ENCODE results near the gene ALKBH4.
A peak's percentile ranks its signal among the peaks of the same experiment; 100 is the strongest.
"Not testable (repeated sequence)": the region's sequence is repeated elsewhere in the genome, so short reads cannot be mapped to it uniquely, and the experiment has no call there.

Gene ALKBH4

DNA sequence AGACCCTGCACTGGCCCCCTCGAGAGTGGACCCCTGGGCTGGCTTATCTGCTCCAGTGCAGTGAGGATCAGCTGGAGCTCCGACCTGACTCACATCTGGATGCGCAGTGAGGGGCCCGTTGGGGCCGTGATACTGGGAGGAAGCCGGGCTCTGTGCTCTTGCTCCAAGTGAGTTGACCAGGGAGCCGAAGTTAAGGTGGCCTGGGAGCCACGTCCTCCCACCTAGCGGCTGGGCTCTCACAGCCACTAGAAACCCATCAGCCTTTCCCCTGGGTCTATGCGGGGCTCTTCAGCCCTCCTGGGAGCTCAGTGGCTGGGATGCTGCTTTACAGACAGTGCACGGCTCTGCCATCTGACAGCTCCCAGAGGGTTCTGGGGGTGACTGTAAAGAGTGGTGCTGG, 9.1 kb downstream of the ALKBH4 start:
- DNase-seq (ENCODE audit: low read depth in 1 of 2, low spot score in 1 of 2), result no peak

DNA sequence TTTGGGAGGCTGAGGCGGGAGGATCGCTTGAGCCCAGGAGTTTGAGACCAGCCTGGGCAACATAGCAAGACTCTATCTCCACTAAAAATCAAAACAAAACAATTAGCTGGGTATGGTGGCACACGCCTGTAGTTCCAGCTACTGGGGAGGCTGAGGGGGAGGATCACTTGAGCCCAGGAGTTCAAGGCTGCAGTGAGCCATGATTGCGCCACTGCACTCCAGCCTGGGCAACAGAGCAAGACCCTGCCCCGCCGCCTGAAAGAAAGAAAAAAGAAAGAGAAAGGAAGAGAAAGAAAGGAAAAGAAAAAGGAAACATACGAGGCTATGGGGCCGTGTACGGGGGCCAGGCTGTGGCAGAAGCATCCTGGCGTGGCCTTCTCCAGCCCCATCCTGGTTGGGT, 9.7 kb downstream of the ALKBH4 start:
- not testable (repeated sequence) for DNase-seq (ENCODE audit: low read depth in 1 of 2, low spot score in 1 of 2)

DNA sequence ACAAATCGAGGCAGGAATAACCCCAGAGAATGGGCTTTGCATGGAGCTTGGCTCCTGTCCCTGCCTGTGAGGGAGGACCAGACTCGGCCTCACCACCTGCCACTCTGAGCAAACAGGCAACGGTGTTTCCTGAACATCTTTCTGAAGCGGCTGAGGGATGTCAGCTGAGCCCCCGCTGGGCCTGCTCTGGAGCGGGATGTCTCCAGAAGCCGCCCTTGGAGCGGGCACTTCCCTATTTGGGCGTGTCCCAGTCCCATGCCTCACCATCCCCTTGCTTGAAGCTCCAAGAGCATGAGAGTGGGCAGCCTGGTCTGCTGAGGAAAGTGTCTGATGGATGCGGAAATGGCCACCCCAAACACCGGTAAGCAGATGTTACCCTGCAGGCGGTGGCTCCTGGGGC, 10.2 kb downstream of the ALKBH4 start:
- no peak for DNase-seq (ENCODE audit: low read depth in 1 of 2, low spot score in 1 of 2)

DNA sequence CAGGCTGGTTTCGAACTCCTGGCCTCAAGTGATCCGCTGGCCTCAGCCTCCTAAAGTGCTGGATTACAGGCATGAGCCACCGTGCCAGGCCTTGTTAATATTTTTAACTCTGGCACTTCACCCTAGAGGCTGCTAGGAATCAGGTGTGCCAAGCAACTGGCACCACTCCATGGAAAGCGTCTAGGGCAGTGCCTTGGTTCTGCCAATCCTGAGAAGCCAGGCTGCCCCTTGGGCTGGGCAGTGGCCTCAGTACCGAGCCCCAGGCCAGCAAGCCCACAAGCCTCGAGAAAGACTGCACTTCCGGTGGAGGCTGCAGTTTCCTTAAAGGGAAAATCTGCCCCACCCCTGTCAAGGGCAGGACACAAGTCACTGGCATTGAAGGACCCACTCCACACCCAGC, 11.3 kb downstream of the ALKBH4 start:
- no peak for DNase-seq (ENCODE audit: low read depth in 1 of 2, low spot score in 1 of 2)

DNA sequence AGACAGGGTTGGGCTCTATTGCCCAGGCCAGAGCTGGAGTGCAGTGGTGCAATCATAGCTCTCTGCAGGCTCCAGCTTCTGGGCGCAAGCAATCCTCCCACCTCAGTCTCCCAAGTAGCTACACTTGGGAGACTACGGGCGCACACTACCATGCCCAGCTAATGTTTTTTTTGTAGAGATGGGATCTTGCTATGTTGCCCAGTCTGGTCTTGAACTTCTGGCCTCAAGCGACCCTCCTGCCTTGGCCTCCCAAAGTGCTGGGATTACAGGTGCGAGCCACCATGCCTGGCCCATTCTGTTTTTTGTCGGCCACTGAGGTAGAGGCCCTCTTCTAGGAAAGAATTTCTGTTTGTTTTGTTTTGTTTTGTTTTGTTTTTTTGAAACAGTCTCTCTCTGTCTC, 12.2 kb downstream of the ALKBH4 start:
- DNase-seq (ENCODE audit: low read depth in 1 of 2, low spot score in 1 of 2), result no peak

DNA sequence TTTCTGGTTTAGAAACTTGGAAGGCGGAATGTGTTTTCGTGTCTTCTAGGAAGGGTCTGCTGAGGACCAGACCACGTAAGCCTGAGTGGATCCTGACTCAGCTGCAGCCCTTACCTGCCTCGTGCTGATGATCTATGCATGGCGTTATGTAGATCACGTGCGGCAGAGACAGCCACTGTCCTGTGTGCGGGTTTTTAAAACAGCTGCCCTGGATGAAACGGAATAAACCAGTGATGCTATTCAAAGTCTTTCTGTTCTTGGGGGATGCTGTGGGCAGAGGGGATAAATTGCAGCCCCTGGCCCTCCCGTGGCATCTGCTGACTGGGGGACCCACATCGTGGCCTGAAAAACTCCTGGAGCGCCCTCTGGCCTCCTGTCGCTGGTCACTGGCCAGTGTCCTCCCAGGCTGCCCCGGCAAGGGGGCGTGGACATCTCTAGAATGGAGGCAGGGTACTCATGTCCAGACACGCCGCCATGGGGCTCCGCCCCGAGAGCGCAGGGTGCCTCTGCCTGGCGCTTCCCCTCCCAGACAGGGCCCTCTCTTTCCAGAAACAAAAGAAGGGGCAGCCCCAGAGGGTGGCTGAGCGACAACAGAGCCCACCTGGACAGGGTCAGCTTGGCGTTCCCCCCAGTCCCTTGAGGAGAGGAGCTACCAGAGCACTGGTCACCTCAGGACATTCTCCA, 13.2 kb downstream of the ALKBH4 start:
- no peak for DNase-seq (ENCODE audit: low read depth in 1 of 2, low spot score in 1 of 2)

DNA sequence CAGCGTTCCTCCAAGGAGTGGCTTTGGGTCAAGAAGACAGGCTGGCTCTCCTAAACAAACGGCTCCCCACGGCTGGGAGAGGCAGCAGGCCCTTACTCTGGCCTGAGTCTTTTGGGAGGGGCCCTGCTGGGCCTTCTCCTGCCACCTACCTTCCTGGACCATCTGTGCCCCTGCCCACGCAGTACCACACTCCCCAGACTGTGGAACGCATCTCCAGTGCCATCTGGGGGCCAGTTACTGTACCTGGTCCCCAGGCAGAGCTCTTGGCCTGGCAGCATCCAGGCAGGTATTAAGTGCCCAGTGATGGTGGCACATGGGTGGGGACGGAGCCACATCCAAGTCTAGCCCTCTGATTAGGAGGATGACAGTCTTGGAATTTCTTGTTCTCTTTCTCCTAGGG, 14.4 kb downstream of the ALKBH4 start:
- DNase-seq (ENCODE audit: low read depth in 1 of 2, low spot score in 1 of 2), result peak; percentile 31 to 33

DNA sequence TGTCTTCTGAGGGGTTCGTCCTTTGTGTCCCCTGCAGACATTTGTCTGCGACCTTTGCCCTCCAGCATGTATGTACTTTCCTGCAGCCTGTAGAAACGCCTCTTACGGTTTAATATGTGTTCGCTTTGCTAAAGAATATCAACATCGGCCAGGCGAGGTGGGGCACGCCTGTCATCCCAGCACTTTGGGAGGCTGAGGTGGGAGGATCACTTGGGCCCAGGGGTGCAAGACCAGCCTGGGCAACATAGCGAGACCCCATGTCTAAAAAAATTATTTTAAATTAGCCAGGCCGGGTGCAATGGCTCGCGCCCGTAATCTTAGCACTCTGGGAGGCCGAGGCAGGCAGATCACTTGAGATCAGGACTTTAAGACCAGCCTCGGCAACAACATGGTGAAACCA, 15.5 kb downstream of the ALKBH4 start:
- DNase-seq (ENCODE audit: low read depth in 1 of 2, low spot score in 1 of 2), result no peak

DNA sequence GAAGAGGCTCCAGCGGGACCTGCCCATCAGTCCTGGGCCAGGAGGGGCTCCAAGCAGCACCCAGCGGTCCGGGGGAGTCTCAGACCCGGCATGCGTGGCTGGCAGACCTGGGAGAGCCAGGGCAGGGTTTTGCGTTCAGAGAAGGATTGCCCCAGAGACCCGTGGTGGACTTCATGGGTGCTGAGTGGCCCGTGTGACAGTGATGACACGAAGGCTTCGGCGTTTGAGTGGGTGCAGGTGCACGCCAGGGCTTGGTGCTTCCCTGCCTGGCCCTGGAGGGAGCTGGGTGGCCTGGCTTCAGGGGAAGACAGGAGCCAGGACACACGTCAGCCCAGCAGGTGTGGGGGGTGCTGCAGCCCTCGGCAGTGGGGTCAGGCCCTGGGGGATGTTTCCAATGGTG, 17.4 kb downstream of the ALKBH4 start:
- DNase-seq (ENCODE audit: low read depth in 1 of 2, low spot score in 1 of 2), result no peak

DNA sequence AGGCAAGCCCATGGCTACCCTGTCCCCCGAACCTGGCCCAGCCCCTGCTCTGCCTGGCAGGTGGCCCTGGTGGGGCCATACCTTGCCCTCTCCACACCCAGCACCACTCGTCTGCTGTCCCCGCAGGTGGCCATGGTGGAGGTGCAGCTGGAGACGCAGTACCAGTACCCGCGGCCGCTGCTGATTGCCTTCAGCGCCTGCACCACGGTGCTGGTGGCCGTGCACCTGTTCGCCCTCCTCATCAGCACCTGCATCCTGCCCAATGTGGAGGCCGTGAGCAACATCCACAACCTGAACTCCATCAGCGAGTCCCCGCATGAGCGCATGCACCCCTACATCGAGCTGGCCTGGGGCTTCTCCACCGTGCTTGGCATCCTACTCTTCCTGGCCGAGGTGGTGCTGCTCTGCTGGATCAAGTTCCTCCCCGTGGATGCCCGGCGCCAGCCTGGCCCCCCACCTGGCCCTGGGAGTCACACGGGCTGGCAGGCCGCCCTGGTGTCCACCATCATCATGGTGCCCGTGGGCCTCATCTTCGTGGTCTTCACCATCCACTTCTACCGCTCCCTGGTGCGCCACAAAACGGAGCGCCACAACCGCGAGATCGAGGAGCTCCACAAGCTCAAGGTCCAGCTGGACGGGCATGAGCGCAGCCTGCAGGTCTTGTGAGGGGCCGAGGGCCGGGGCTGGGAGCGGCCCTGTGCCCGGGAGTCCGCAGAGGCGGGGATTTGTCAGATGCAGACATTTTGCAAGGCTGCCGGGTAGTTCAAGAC, 18.1 kb downstream of the ALKBH4 start:
- no peak for DNase-seq (ENCODE audit: low read depth in 1 of 2, low spot score in 1 of 2)

DNA sequence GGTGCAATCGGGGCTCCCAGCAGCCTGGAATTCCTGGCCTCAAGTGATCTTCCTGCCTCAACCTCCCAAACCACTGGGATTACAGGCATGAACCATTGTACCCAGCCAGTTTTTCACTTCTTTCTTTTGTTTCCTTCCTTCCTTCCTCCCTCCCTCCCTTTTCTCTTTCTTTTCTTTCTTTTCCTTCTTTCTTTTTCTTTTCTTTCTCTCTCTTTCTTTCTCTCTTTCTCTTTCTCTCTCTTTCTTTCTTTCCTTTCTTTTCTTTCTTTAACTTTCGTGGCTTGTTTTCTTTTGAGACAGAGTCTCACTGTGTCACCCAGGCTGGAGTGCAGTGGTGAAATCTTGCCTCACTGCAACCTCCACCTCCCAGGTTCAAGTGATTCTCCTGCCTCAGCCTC, 19.0 kb downstream of the ALKBH4 start:
- DNase-seq (ENCODE audit: low read depth in 1 of 2, low spot score in 1 of 2), result no peak

DNA sequence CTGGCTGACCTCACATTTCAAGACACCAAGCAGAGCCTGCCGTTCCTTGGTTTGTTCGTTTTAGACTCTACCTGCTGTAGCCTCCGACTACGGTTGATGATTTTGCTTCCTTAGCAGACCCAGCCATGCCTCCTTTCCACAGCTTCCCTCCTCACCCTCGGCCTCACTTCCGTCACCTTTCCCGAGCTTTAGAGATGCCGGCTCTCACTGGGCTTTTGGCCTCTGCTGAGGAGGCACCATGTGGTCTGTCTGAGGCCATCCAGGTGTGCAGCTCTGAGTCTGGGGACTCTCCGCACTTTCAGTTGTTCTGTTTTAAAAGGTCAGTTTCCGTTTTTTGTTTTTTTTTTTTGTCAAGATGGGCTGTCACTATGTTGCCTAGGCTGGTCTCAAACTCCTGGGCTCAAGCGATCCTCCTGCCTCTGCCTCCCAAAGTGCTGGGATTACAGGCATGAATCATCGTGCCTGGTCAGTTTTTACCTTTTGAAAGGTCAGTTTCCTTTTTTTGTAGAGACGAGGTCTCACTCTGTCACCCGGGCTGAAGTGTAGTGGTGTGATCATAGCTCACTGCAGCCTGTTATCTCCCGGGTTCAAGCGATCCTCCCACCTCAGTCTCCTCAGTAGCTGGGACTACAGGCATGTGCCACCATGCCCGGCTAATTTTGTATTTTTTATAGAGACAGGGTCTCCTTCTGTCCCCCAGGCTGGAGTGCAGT, 19.5 kb downstream of the ALKBH4 start:
- no peak for DNase-seq (ENCODE audit: low read depth in 1 of 2, low spot score in 1 of 2)

DNA sequence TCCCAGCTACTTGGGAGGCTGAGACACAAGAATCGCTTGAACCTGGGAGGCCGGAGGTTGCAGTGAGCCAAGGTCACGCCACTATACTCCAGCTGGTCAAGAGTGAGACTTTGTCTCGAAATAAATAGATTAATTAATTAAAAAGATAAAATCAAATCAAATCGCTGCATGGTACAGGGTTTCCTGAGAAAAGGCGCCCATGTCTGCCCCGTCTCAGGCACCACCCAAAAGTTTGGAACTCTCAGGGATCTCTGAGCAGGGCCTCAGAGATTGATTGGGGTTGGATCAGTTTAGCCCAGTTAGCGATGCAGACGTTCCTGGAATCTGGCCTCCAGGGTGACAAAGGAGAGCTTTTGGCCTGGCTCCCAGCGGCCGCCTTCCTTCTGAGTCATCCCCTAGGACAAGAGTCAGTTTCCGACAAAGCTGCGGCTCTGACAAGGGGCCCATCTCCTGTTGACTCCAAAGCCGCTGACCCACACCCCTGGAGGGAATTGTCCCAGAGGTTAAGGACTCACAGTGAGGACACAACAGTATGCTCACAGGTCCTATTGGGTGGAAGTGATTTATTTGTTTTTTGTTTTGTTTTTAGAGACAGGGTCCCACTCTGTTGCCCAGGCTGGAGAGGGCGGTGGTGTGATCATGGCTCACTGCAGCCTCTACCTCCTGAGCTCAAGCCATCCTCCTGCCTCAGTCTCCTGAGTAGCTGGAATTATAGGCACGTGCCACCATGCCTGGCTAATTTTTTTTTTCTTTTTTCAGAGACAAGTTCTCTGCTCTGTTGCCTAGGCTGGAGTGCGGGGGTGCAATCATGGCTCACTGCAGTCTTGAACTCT, 24.5 kb downstream of the ALKBH4 start:
- DNase-seq (ENCODE audit: low read depth in 1 of 2, low spot score in 1 of 2), result no peak

DNA sequence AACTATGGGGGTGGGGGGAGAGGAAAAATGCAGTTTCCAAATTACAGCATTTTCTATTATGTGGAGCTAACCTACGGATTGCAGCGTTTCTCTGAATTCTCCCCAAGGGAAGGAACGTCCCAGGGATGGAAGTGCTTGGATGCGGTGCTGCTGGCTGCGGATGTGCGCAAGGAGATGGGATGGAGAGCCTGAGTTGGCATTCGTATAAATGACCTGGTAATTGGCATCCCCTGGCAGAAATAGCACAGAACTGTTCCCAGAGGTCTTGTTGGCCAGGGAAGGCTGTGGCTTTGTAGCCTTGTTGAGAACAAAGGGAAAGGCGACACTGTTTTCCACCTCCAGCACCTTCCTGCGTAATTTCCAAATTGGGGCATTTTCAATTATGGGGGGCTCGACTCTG, 28.5 kb downstream of the ALKBH4 start:
- DNase-seq (ENCODE audit: low read depth in 1 of 2, low spot score in 1 of 2), result no peak

DNA sequence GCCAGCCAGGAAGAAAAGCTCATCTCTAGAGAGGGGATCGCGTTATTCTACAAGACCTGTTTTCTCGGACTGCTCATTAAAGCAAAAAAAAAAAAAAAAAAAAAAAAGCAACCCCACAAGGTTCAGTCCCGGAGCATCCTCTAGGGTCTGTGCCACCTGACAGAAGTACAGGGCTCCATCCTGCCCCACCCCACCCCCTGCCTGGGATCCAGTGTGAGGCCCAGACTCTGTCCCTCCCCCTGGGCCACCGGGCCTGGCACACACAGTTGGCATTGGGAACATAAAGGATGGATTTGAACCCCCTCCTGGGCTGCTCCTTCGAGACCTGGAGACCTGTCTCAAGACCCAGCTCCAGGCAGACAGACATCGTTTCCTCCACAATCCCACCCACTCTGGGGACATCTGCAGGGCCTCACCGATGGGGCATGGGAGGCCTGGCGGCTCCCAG, 30.6 kb downstream of the ALKBH4 start:
- no peak for DNase-seq (ENCODE audit: low read depth in 1 of 2, low spot score in 1 of 2)

DNA sequence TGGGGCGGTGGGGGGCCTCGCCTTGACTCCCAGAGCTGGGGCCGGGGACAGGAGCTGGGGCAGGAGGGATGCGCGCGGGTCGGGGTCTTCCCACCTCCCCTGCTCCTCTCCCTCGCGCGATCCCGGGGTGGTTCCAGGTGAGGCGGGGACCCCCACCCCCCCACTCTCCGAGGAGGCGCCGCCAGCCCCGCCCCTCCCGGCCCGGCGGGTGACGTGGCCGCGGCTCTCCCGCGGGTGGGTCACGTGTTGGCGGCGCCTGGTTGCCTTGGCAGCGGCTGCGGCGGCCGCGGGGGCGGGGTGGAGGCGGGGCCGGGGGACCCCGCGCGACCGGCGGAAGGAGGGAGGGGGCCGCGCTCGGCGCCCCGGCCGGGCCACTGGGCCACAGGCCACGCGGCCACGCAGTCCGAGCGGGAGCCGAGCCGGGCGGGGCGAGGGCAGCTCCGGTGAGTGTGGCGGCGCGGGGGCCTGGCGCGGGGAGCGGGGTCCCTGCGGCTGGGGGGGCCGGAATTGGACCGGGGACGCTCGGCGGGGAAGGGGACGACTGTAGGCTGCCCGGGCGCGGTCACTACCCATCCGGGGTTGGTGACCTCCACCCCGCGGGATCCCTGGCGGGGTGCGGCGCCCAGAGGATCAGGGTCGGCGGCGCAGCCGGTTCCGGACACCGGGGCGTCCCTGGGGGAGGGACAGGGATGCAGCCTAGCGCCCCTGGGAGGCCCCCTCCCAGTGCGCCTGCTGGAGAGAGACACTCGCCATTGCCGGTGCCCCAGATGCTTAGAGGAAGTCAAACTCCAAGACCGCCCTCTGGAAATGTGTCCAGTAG, 31.2 kb downstream of the ALKBH4 start, which contains the start of gene ORAI2:
Gene ORAI2 (plus strand): TSS at position 357 of the 820 bp plus-strand sequence. CDS start 5,382 bp downstream, outside the sequence.
- peak; percentile 79 to 84 for DNase-seq (ENCODE audit: low read depth in 1 of 2, low spot score in 1 of 2)

DNA sequence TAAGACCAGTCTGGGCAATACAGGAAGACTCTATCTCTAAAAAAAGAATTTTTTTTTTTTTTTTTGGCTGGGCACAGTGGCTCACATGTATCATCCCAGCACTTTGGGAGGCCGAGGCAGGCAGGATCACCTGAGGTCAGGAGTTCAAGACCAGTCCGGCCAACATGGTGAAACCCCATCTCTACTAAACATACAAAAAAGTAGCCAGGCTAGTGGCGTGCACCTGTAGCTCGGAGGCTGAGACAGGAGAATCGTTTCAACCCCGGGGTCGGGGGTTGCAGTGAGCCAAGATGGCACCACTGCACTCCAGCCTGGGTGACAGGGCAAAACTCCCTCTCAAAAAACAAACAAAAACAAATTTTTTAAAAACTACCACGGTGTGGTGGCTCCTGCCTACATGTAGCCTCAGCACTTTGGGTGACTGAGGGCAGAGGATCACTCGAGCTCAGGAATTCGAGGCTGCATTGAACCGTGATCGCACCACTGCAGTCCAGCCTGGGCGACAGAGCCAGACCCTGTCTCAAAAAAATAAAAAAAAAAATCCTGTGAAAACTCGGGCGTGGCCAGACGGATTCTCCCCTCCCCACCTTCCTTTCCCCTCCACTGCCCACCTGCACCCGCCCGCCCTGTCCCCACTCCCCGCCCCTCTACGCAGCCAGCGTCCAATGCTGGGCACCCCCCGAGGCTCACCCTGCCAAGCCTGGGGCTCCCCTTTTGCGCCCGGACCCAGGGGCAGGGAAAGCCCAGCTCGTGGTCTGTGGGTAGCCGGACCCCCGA, 32.0 kb downstream of the ALKBH4 start:
- DNase-seq (ENCODE audit: low read depth in 1 of 2, low spot score in 1 of 2), result no peak

DNA sequence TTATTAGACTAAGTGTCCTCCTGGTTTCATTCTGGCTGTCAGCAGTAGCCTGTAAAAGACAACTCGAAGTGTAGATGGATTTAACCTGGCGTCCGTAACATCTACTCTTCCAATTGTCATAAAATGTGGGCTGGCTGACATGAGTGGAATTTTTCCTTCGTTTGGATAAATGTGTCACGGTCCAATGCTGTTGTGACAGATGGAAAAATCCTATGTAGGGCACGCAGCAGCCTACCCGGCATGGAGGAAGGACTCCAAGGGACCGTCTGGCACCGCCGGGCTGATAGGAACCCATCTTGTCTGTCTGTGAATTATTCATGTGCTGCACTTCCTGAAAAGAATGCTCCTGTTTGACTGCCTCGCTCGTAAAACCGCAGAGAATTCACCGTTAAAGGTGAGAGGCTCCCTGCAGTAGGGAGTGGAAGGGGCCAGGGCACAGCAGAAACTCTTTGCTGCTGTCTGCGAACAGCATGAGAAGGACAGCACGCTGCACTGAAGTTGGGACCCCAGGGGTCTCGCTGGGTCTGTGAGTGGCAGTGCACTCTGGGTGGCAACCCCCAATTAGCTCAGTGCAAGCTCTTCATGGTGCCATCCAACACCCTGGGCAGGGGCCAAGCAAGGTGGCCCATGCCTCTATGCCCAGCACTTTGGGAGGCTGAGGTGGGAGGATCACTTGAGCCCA, 32.9 kb downstream of the ALKBH4 start:
- peak; percentile 26 to 40 for DNase-seq (ENCODE audit: low read depth in 1 of 2, low spot score in 1 of 2)
